Keratinocyte (primary cell): ENCODE results near the gene TMEM132E. TPM values are rescaled to one million over a fixed set of nuclear protein-coding genes. Genes with fewer than 3 reads are reported as not detected.

ENCODE experiments used
- DNase-seq: peaks from one replicate; pipeline ENCODE4 v3.0.0-alpha.2; 2011; ENCODE audit warnings: low read depth, missing footprints, low spot score
- FAIRE-seq: peaks from 2 replicates; lab custom pipeline; 2011; peaks lifted over from hg19 to GRCh38; lab: Jason Lieb, UNC
- H2AFZ ChIP-seq: 2 replicates; pipeline ENCODE4 v1.6.0; 2012; ENCODE audit warnings: low read length, control low read depth, inconsistent platforms; ENCODE audit not compliant: control insufficient read depth
- H3K27ac ChIP-seq: 2 replicates; pipeline ENCODE4 v1.5.1; 2011; ENCODE audit warnings: low read length; ENCODE audit not compliant: control insufficient read depth, insufficient read depth
- H3K27me3 ChIP-seq: 3 replicates; pipeline ENCODE4 v1.6.0; 2011; ENCODE audit warnings: low read length; ENCODE audit not compliant: control insufficient read depth, insufficient read depth; ENCODE audit errors: extremely low read depth
- H3K36me3 ChIP-seq, 2 experiments: 2 replicates in 1 of 2; 3 replicates in 1 of 2; pipeline ENCODE4 v1.5.1; 2011; ENCODE audit warnings: low read length in 2 of 2, mild to moderate bottlenecking in 1 of 2; ENCODE audit not compliant: control insufficient read depth in 2 of 2, insufficient read depth in 2 of 2; ENCODE audit errors: extremely low read depth in 1 of 2
- H3K4me1 ChIP-seq: 3 replicates; pipeline ENCODE4 v1.5.1; 2011; ENCODE audit warnings: low read length; ENCODE audit not compliant: control insufficient read depth, insufficient read depth; ENCODE audit errors: extremely low read depth
- H3K4me2 ChIP-seq: 3 replicates; pipeline ENCODE4 v1.6.0; 2011; ENCODE audit warnings: low read depth, low read length; ENCODE audit not compliant: control insufficient read depth, insufficient read depth; ENCODE audit errors: extremely low read depth
- H3K4me3 ChIP-seq, 3 experiments: fragments of 200-600 bp in 1 of 3; sonication (generic) in 1 of 3; 2 replicates in 2 of 3; 3 replicates in 1 of 3; pipeline ENCODE4 v1.5.1; 2011 to 2016; ENCODE audit warnings: low read length in 3 of 3, mild to moderate bottlenecking in 3 of 3, control low read depth in 2 of 3, inconsistent platforms in 1 of 3, low read depth in 1 of 3, mixed read lengths in 1 of 3, mixed run types in 1 of 3, moderate library complexity in 1 of 3; ENCODE audit not compliant: control insufficient read depth in 2 of 3, insufficient read depth in 2 of 3; ENCODE audit errors: extremely low read depth in 1 of 3
- H3K79me2 ChIP-seq: 2 replicates; pipeline ENCODE4 v1.6.0; 2012; ENCODE audit warnings: low read length; ENCODE audit not compliant: control insufficient read depth, insufficient read depth
- H3K9ac ChIP-seq: 3 replicates; pipeline ENCODE4 v1.6.0; 2011; ENCODE audit warnings: low read length; ENCODE audit not compliant: control insufficient read depth, insufficient read depth; ENCODE audit errors: extremely low read depth
- H3K9me1 ChIP-seq: 3 replicates; pipeline ENCODE4 v1.6.0; 2011; ENCODE audit warnings: low read length; ENCODE audit not compliant: control insufficient read depth, insufficient read depth; ENCODE audit errors: extremely low read depth
- H3K9me3 ChIP-seq: 2 replicates; pipeline ENCODE4 v1.5.1; 2012; ENCODE audit warnings: low read depth, low read length; ENCODE audit not compliant: control insufficient read depth
- H4K20me1 ChIP-seq: 3 replicates; pipeline ENCODE4 v1.6.0; 2011; ENCODE audit warnings: low read length; ENCODE audit not compliant: control insufficient read depth, insufficient read depth; ENCODE audit errors: extremely low read depth
- CTCF ChIP-seq, 3 experiments: IDR thresholded peaks in 1 of 3; conservative IDR thresholded peaks in 1 of 3; optimal IDR thresholded peaks in 1 of 3; 2 replicates in 2 of 3; 3 replicates in 1 of 3; pipeline versions ENCODE3 to v1.5.1; 2011; ENCODE audit warnings: low read length in 3 of 3, mild to moderate bottlenecking in 3 of 3, moderate library complexity in 2 of 3, control low read depth in 1 of 3, inconsistent platforms in 1 of 3; ENCODE audit not compliant: insufficient read depth in 2 of 3; ENCODE audit errors: extremely low read depth in 1 of 3
- EZH2 ChIP-seq: IDR thresholded peaks from one replicate; pipeline ENCODE4 v1.6.1; 2012; ENCODE audit warnings: inconsistent platforms, mild to moderate bottlenecking, low read length, moderate library complexity
- dilution Hi-C: fragments of 300-500 bp; cut with MboI; formaldehyde crosslinking; loops from one replicate; pipeline ENCODE4 v1.7.0; 2020; ENCODE audit warnings: low sequenced_read_pairs; ENCODE audit not compliant: extremely low pct_ligation_motif_present
- polyA plus RNA-seq, 5 experiments: library from polyadenylated mRNA; depleted of rRNA in 3 of 5; stranded (reverse) in 3 of 5; stranded (forward) in 1 of 5; unstranded in 1 of 5; fragments of >200 nt; gene quantifications; 1 replicate in 1 of 5; 2 replicates in 3 of 5; 3 replicates in 1 of 5; pipeline versions ENCODE4 v1.2.1 to v1.2.3, GENCODE V29; 2011 to 2012; ENCODE audit warnings: missing spikeins in 2 of 5, low read depth in 1 of 5, low replicate concordance in 1 of 5

TMEM132E gene
- polyA plus RNA-seq, 1 donor (not counting 4 experiments of a cell fraction or from before 2014, with no cell fraction given), result not detected

GRCh38 chr17:34588266-34588665, 8.9 kb downstream of the TMEM132E start:
- Histone ChIP-seq H3K4me3 (no peak overlapping the region), H3K9me3 (no peaks in the 10 kb centered on the region), H3K79me2 (no peaks in the 10 kb centered on the region), H3K4me1 (no peaks in the 10 kb centered on the region), H3K4me2 (no peak overlapping the region), H3K9me1 (no peaks in the 10 kb centered on the region), H4K20me1 (no peaks in the 10 kb centered on the region), H3K36me3 (no peaks in the 10 kb centered on the region), H3K27ac (no peak overlapping the region), H3K9ac (no peak overlapping the region), H2AFZ (no peak overlapping the region), H3K27me3 (peaks cover 28% of the 10 kb centered on the region)
- TF ChIP-seq EZH2, result no peak
- no peak for TF ChIP-seq CTCF (optimal IDR thresholded peaks at IDR 0.05 in 1 of 3, IDR thresholded peaks at IDR 0.05 in 1 of 3, conservative IDR thresholded peaks at IDR 0.05 in 1 of 3; ENCODE audit: extremely low read depth in 1 of 3, insufficient read depth in 2 of 3, low read length in 3 of 3)
- FAIRE-seq (no peak), DNase-seq (no peak)
- dilution Hi-C loops, result no loop called here

- dilution Hi-C loops, result no loop called here
- Histone ChIP-seq H3K9me1 (no peaks in the 10 kb centered on the region), H2AFZ (no peak overlapping the region), H3K4me1 (no peaks in the 10 kb centered on the region), H3K4me2 (no peak overlapping the region), H3K4me3 (no peak overlapping the region), H4K20me1 (no peaks in the 10 kb centered on the region), H3K79me2 (no peaks in the 10 kb centered on the region), H3K9me3 (no peaks in the 10 kb centered on the region), H3K27ac (no peak overlapping the region), H3K36me3 (no peaks in the 10 kb centered on the region), H3K27me3 (peaks cover 17% of the 10 kb centered on the region), H3K9ac (no peak overlapping the region)
- no peak for TF ChIP-seq CTCF (optimal IDR thresholded peaks at IDR 0.05 in 1 of 3, IDR thresholded peaks at IDR 0.05 in 1 of 3, conservative IDR thresholded peaks at IDR 0.05 in 1 of 3; ENCODE audit: extremely low read depth in 1 of 3, insufficient read depth in 2 of 3, low read length in 3 of 3)
- no peak for TF ChIP-seq EZH2
- no peak for DNase-seq
- no peak for FAIRE-seq
Observed at GRCh38 chr17:34589120-34589965, 10.0 kb downstream of the TMEM132E start.
